ENCODE data around the gene XYLT1. TPM values are rescaled to one million over a fixed set of nuclear protein-coding genes. Genes with fewer than 3 reads are reported as not detected.

XYLT1 gene
- total and polyA plus RNA-seq, 2 of the 8 experiments (the other 6 are each of a cell fraction or from before 2014, with no cell fraction given): 6.6 to 25.4 TPM

GRCh38 chr16:17177242-17177958 is 293.4 kb downstream of the XYLT1 start:
- H3K4ac ChIP-seq (replicated peaks; ENCODE audit: insufficient read length, low read depth, low read length): no peak overlapping the region
- H3K23ac ChIP-seq (ENCODE audit: insufficient read length): no peak overlapping the region
- no peak overlapping the region for H2AK5ac ChIP-seq (ENCODE audit: low read depth, low read length)
- H3K79me2 ChIP-seq (ENCODE audit: control insufficient read depth in 1 of 2, insufficient read depth in 2 of 2, low read length in 2 of 2): no peaks in the 10 kb centered on the region
- H2BK120ac ChIP-seq (replicated peaks; ENCODE audit: low read depth, low read length): no peak overlapping the region
- no peak overlapping the region for H3K27ac ChIP-seq (ENCODE audit: low read depth, low read length)
- ChIA-PET CTCF (ENCODE audit: partially characterized antibody) (interaction anchor here (1.3 to 1.5 kb wide), 2 partner anchors 17 to 20 kb away, joined by 3 read pairs; no protein-coding TSS in a partner anchor), POLR2A (ENCODE audit: partially characterized antibody) (no interaction called here)
- no peak overlapping the region for H3K56ac ChIP-seq (replicated peaks; ENCODE audit: insufficient read length, low read depth, low read length)
- no peak overlapping the region for H3K4me3 ChIP-seq (ENCODE audit: extremely low read depth in 1 of 4, insufficient read depth in 2 of 4, low read depth in 3 of 4, low read length in 4 of 4)
- no peak overlapping the region for H3K14ac ChIP-seq (ENCODE audit: insufficient read length)
- H3K9me3 ChIP-seq (ENCODE audit: insufficient read depth in 2 of 2, low read depth in 1 of 2, low read length in 1 of 2): no peaks in the 10 kb centered on the region
- no peak overlapping the region for H3K4me2 ChIP-seq (ENCODE audit: insufficient read depth in 1 of 2, low read depth in 2 of 2, low read length in 2 of 2)
- no peak overlapping the region for H2BK5ac ChIP-seq (ENCODE audit: low read depth, low read length)
- no peak overlapping the region for H2BK15ac ChIP-seq (ENCODE audit: low read length)
- H4K8ac ChIP-seq (ENCODE audit: extremely low read depth, insufficient read depth, low read length): no peak overlapping the region
- no peaks in the 10 kb centered on the region for H3K79me1 ChIP-seq (ENCODE audit: low read depth, low read length)
- FAIRE-seq: no peak
- no peak overlapping the region for H3K18ac ChIP-seq (ENCODE audit: extremely low read depth, low read length)
- no peaks in the 10 kb centered on the region for H3K23me2 ChIP-seq (ENCODE audit: low read depth, low read length)
- peaks cover 0 to 2% of the 10 kb centered on the region in 2 experiments for H4K20me1 ChIP-seq (replicated peaks in 1 of 2; ENCODE audit: control insufficient read depth in 1 of 2, insufficient read depth in 2 of 2, low read length in 2 of 2)
- no peak overlapping the region for H4K91ac ChIP-seq (replicated peaks; ENCODE audit: insufficient read length, low read length)
- H3K4me1 ChIP-seq (replicated peaks in 1 of 4; ENCODE audit: control insufficient read depth in 3 of 4, insufficient read depth in 4 of 4, low read length in 3 of 4): no peaks in the 10 kb centered on the region
- H3K27me3 ChIP-seq (replicated peaks in 1 of 4; ENCODE audit: control insufficient read depth in 3 of 4, extremely low read depth in 1 of 4, insufficient read depth in 3 of 4, low read length in 3 of 4): no peaks in the 10 kb centered on the region
- no peak overlapping the region for H3K9ac ChIP-seq (replicated peaks in 1 of 4; ENCODE audit: extremely low read depth in 1 of 4, low read depth in 3 of 4, low read length in 3 of 4)
- H4K5ac ChIP-seq (ENCODE audit: insufficient read length, low read depth, low read length): no peak overlapping the region
- TF ChIP-seq EGR1 (IDR thresholded peaks at IDR 0.05; ENCODE audit: borderline replicate concordance, low read depth, low read length) (no peak), PHF8 (conservative IDR thresholded peaks at IDR 0.05; ENCODE audit: low read depth, low read length) (no peak), JUN (IDR thresholded peaks at IDR 0.05; ENCODE audit: low read depth, low read length) (no peak), MAX (IDR thresholded peaks at IDR 0.05) (no peak), SAP30 (IDR thresholded peaks at IDR 0.05; ENCODE audit: insufficient read depth, insufficient replicate concordance, low read length) (no peak)
- H3K36me3 ChIP-seq (ENCODE audit: control insufficient read depth in 2 of 4, insufficient read depth in 4 of 4, low read length in 3 of 4): no peaks in the 10 kb centered on the region
- no peak for DNase-seq (ENCODE audit: low read depth in 1 of 2, low spot score in 2 of 2)
- H2BK20ac ChIP-seq (ENCODE audit: low read length): no peak overlapping the region
- WGBS, 2 experiments (ENCODE audit: extremely low coverage in 1 of 2, insufficient coverage in 1 of 2, insufficient read length in 1 of 2, insufficient replicate concordance in 2 of 2, low coverage in 1 of 2, low lambda C conversion rate in 2 of 2, missing lambda C conversion rate in 1 of 2): 91% methylated on average over 6 of the region's 6 CpGs; no CpG with 5 or more reads in 1 of the 2 experiments
- H2BK12ac ChIP-seq (ENCODE audit: low read depth, low read length): no peak overlapping the region
- no peak overlapping the region for H2AFZ ChIP-seq (ENCODE audit: low read length)

All from H1 (cell line).